HUES48 (cell line): Measurements from ENCODE around the gene NUDT16L1.

Experiments
- H3K27ac ChIP-seq: one replicate; pipeline ENCODE4 v1.7.0; 2013; ENCODE audit warnings: low read depth, low read length, inconsistent platforms
- H3K27me3 ChIP-seq: 2 replicates; pipeline ENCODE4 v1.6.1; 2013; ENCODE audit warnings: mild to moderate bottlenecking, low read length; ENCODE audit not compliant: control insufficient read depth, insufficient read depth
- H3K36me3 ChIP-seq: 2 replicates; pipeline ENCODE4 v1.6.1; 2013; ENCODE audit warnings: low read length; ENCODE audit not compliant: control insufficient read depth, insufficient read depth
- H3K4me1 ChIP-seq: 2 replicates; pipeline ENCODE4 v1.6.1; 2013; ENCODE audit warnings: mild to moderate bottlenecking, low read length; ENCODE audit not compliant: control insufficient read depth, insufficient read depth
- H3K4me3 ChIP-seq: 2 replicates; pipeline ENCODE4 v1.5.1; 2013; ENCODE audit warnings: mild to moderate bottlenecking, low read depth, low read length
- H3K9ac ChIP-seq: 2 replicates; pipeline ENCODE4 v1.6.1; 2013; ENCODE audit warnings: mild to moderate bottlenecking, low read depth, low read length, moderate library complexity
- H3K9me3 ChIP-seq: 2 replicates; pipeline ENCODE4 v1.6.1; 2013; ENCODE audit warnings: low read length; ENCODE audit not compliant: control insufficient read depth, insufficient read depth

NUDT16L1 gene

GRCh38 chr16:4691666-4692412 lies 1.5 kb upstream of the NUDT16L1 start:
- Histone ChIP-seq H3K9ac (no peak overlapping the region), H3K9me3 (no peaks in the 10 kb centered on the region), H3K36me3 (peaks cover 28% of the 10 kb centered on the region), H3K27me3 (no peaks in the 10 kb centered on the region), H3K4me3 (no peak overlapping the region), H3K4me1 (no peaks in the 10 kb centered on the region), H3K27ac (no peak overlapping the region)

GRCh38 chr16:4692460-4693295 lies 684 bp upstream of the NUDT16L1 start:
- H3K27me3 ChIP-seq = no peaks in the 10 kb centered on the region
- H3K9me3 ChIP-seq = no peaks in the 10 kb centered on the region
- H3K9ac ChIP-seq = peak overlapping the region; percentile 49; the same call in 1 of the 2 replicates
- peak overlapping the region; percentile 87 for H3K4me3 ChIP-seq
- no peaks in the 10 kb centered on the region for H3K4me1 ChIP-seq
- peak overlapping the region; percentile 36 for H3K27ac ChIP-seq
- peaks cover 34% of the 10 kb centered on the region for H3K36me3 ChIP-seq

- H3K9me3 ChIP-seq = no peaks in the 10 kb centered on the region
- peak overlapping the region; percentile 81 for H3K27ac ChIP-seq
- H3K4me1 ChIP-seq = no peaks in the 10 kb centered on the region
- peak overlapping the region; percentile 87 for H3K4me3 ChIP-seq
- H3K36me3 ChIP-seq = peaks cover 42% of the 10 kb centered on the region
- peak overlapping the region; percentile 75 for H3K9ac ChIP-seq
- H3K27me3 ChIP-seq = no peaks in the 10 kb centered on the region
These were observed 737 bp downstream of the NUDT16L1 start for GRCh38 chr16:4693956-4694641.

GRCh38 chr16:4694642-4695451 lies 1.5 kb downstream of the NUDT16L1 start:
- Histone ChIP-seq H3K4me1 (no peaks in the 10 kb centered on the region), H3K9ac (no peak overlapping the region), H3K4me3 (peak overlapping the region; percentile 47), H3K36me3 (peaks cover 50% of the 10 kb centered on the region), H3K9me3 (no peaks in the 10 kb centered on the region), H3K27ac (peak overlapping the region; percentile 35), H3K27me3 (no peaks in the 10 kb centered on the region)

GRCh38 chr16:4695473-4696171 lies 2.3 kb downstream of the NUDT16L1 start:
- no peak overlapping the region for H3K4me3 ChIP-seq
- H3K27me3 ChIP-seq = no peaks in the 10 kb centered on the region
- peaks cover 57% of the 10 kb centered on the region for H3K36me3 ChIP-seq
- no peak overlapping the region for H3K9ac ChIP-seq
- no peaks in the 10 kb centered on the region for H3K9me3 ChIP-seq
- peak overlapping the region; percentile 35 for H3K27ac ChIP-seq
- no peaks in the 10 kb centered on the region for H3K4me1 ChIP-seq

- H3K27ac ChIP-seq = peak overlapping the region; percentile 28
- H3K9me3 ChIP-seq = no peaks in the 10 kb centered on the region
- no peak overlapping the region for H3K4me3 ChIP-seq
- H3K36me3 ChIP-seq = peaks cover 64% of the 10 kb centered on the region
- H3K9ac ChIP-seq = no peak overlapping the region
- no peaks in the 10 kb centered on the region for H3K27me3 ChIP-seq
- no peaks in the 10 kb centered on the region for H3K4me1 ChIP-seq
These were observed 3.0 kb downstream of the NUDT16L1 start for GRCh38 chr16:4696172-4696904.

GRCh38 chr16:4696905-4697847 lies 3.8 kb downstream of the NUDT16L1 start:
- H3K36me3 ChIP-seq = peaks cover 72% of the 10 kb centered on the region
- no peaks in the 10 kb centered on the region for H3K4me1 ChIP-seq
- H3K27me3 ChIP-seq = no peaks in the 10 kb centered on the region
- H3K9ac ChIP-seq = no peak overlapping the region
- H3K27ac ChIP-seq = peak overlapping the region; percentile 5
- H3K4me3 ChIP-seq = no peak overlapping the region
- no peaks in the 10 kb centered on the region for H3K9me3 ChIP-seq

GRCh38 chr16:4697848-4698291 lies 4.5 kb downstream of the NUDT16L1 start:
- no peaks in the 10 kb centered on the region for H3K27me3 ChIP-seq
- H3K36me3 ChIP-seq = peaks cover 79% of the 10 kb centered on the region

More at GRCh38 chr16:4697848-4698291, 4.5 kb downstream of the NUDT16L1 start:
- H3K4me3 ChIP-seq = no peak overlapping the region
- no peaks in the 10 kb centered on the region for H3K9me3 ChIP-seq
- H3K9ac ChIP-seq = no peak overlapping the region
- H3K4me1 ChIP-seq = no peaks in the 10 kb centered on the region
- no peak overlapping the region for H3K27ac ChIP-seq
